WTC11 (cell line): ENCODE results near the gene KLHL12. TPM values are rescaled to one million over a fixed set of nuclear protein-coding genes. Genes with fewer than 3 reads are reported as not detected.

Experiments used
- ATAC-seq: fragments of 200-7000 bp; cut with Tn5 transposase; 2 replicates; pipeline ENCODE4 v1.10.0; 2021; ENCODE audit warnings: mild to moderate bottlenecking, moderate library complexity
- CTCF ChIA-PET: fragments of 300-600 bp; sonication (Branson Sonifier 250); formaldehyde crosslinking; loops from one replicate; lab custom pipeline; 2021; ENCODE audit warnings: antibody characterized with exemption; lab: Charles Lee
- POLR2A ChIA-PET: fragments of 350-600 bp; sonication (Branson Sonifier 250); formaldehyde crosslinking; loops from one replicate; lab custom pipeline; 2021; ENCODE audit warnings: antibody characterized with exemption; lab: Charles Lee
- DNase-seq: peaks from one replicate; pipeline ENCODE4 v3.0.0; 2021; ENCODE audit warnings: low spot score
- H3K27ac Mint-ChIP-seq: 2 replicates; pipeline ENCODE4 v1.8.0; 2021; ENCODE audit warnings: mixed read lengths
- H3K27me3 Mint-ChIP-seq: 2 replicates; pipeline ENCODE4 v1.8.0; 2021; ENCODE audit warnings: low read depth, mild to moderate bottlenecking, moderate library complexity, mixed read lengths
- H3K36me3 Mint-ChIP-seq: 2 replicates; pipeline ENCODE4 v1.8.0; 2021; ENCODE audit warnings: mixed read lengths
- H3K4me1 Mint-ChIP-seq: 2 replicates; pipeline ENCODE4 v1.8.0; 2022; ENCODE audit warnings: mixed read lengths
- H3K4me3 Mint-ChIP-seq: 2 replicates; pipeline ENCODE4 v1.8.0; 2021; ENCODE audit warnings: mild to moderate bottlenecking, moderate library complexity, mixed read lengths
- H3K9me3 Mint-ChIP-seq: 2 replicates; pipeline ENCODE4 v1.8.0; 2021; ENCODE audit warnings: mixed read lengths
- ESRRA ChIP-seq: sonication (generic); formaldehyde crosslinking; IDR thresholded peaks from 2 replicates; pipeline ENCODE4 v1.8.1; 2022; ENCODE audit warnings: mild to moderate bottlenecking, missing genetic modification reagents, borderline replicate concordance
- ETV6 ChIP-seq: sonication (generic); formaldehyde crosslinking; IDR thresholded peaks from 2 replicates; pipeline ENCODE4 v1.8.1; 2022; ENCODE audit warnings: mild to moderate bottlenecking, missing genetic modification reagents
- FOXP1 ChIP-seq: sonication (generic); formaldehyde crosslinking; IDR thresholded peaks from 2 replicates; pipeline ENCODE4 v1.8.0; 2022; ENCODE audit warnings: missing genetic modification reagents, mild to moderate bottlenecking, moderate library complexity, borderline replicate concordance
- GABPB1 ChIP-seq: sonication (generic); formaldehyde crosslinking; IDR thresholded peaks from 2 replicates; pipeline ENCODE4 v1.8.1; 2023; ENCODE audit warnings: mild to moderate bottlenecking, missing genetic modification reagents
- MYBL2 ChIP-seq: sonication (generic); formaldehyde crosslinking; IDR thresholded peaks from 2 replicates; pipeline ENCODE4 v1.8.1; 2023; ENCODE audit warnings: mild to moderate bottlenecking, moderate library complexity, missing genetic modification reagents
- NFATC4 ChIP-seq: fragments of 250-450 bp; sonication (Bioruptor Pico); IDR thresholded peaks from 2 replicates; pipeline ENCODE4 v1.9.0; 2021; ENCODE audit warnings: mild to moderate bottlenecking
- NFYB ChIP-seq: sonication (generic); formaldehyde crosslinking; conservative IDR thresholded peaks from 2 replicates; pipeline ENCODE4 v1.8.0; 2022; ENCODE audit warnings: low read depth, missing genetic modification reagents
- SP1 ChIP-seq: sonication (generic); formaldehyde crosslinking; conservative IDR thresholded peaks from 2 replicates; pipeline ENCODE4 v1.8.1; 2022; ENCODE audit warnings: missing genetic modification reagents
- TEAD1 ChIP-seq: sonication (generic); formaldehyde crosslinking; IDR thresholded peaks from 2 replicates; pipeline ENCODE4 v1.8.0; 2022; ENCODE audit warnings: mild to moderate bottlenecking, missing genetic modification reagents
- TEAD4 ChIP-seq: sonication (generic); formaldehyde crosslinking; IDR thresholded peaks from 2 replicates; pipeline ENCODE4 v1.8.0; 2022; ENCODE audit warnings: mild to moderate bottlenecking, missing genetic modification reagents
- ZNF138 ChIP-seq: sonication (generic); formaldehyde crosslinking; conservative IDR thresholded peaks from 2 replicates; pipeline ENCODE4 v1.8.1; 2022; ENCODE audit warnings: mild to moderate bottlenecking, moderate library complexity, missing genetic modification reagents
- ZNF232 ChIP-seq: sonication (generic); formaldehyde crosslinking; IDR thresholded peaks from 2 replicates; pipeline ENCODE4 v1.8.0; 2022; ENCODE audit warnings: mild to moderate bottlenecking, missing genetic modification reagents
- ZNF423 ChIP-seq: fragments of 250-450 bp; sonication (Bioruptor Pico); IDR thresholded peaks from 2 replicates; pipeline ENCODE4 v2.1.2; 2022; ENCODE audit warnings: mild to moderate bottlenecking, moderate library complexity
- total RNA-seq: library from RNA; stranded (reverse); gene quantifications from 3 replicates; pipeline ENCODE4 v1.2.3, GENCODE V29; 2021
- TF ChIP-seq, protein P1 (sequence below): sonication (generic); formaldehyde crosslinking; IDR thresholded peaks from 2 replicates; pipeline ENCODE4 v1.8.0; 2022; ENCODE audit warnings: missing genetic modification reagents
- TF ChIP-seq, protein P2 (sequence below): fragments of 250-450 bp; sonication (Bioruptor Pico); IDR thresholded peaks from 2 replicates; pipeline ENCODE4 v1.9.0; 2021; ENCODE audit warnings: moderate library complexity, mild to moderate bottlenecking, inconsistent platforms, borderline replicate concordance
- TF ChIP-seq, protein P3 (sequence below): sonication (generic); formaldehyde crosslinking; IDR thresholded peaks from 2 replicates; pipeline ENCODE4 v1.8.0; 2022; ENCODE audit warnings: mild to moderate bottlenecking, missing genetic modification reagents
- TF ChIP-seq, protein P4 (sequence below): sonication (generic); formaldehyde crosslinking; IDR thresholded peaks from 2 replicates; pipeline ENCODE4 v1.8.1; 2023; ENCODE audit warnings: mild to moderate bottlenecking, missing genetic modification reagents, moderate library complexity
- TF ChIP-seq, protein P5 (sequence below): fragments of 250-450 bp; sonication (Bioruptor Pico); conservative IDR thresholded peaks from 2 replicates; pipeline ENCODE4 v1.9.0; 2021; ENCODE audit warnings: mild to moderate bottlenecking
- TF ChIP-seq, protein P6 (sequence below): sonication (generic); formaldehyde crosslinking; IDR thresholded peaks from 2 replicates; pipeline ENCODE4 v1.8.1; 2022; ENCODE audit warnings: mild to moderate bottlenecking, missing genetic modification reagents, moderate library complexity, borderline replicate concordance
- TF ChIP-seq, protein P7 (sequence below): sonication (generic); formaldehyde crosslinking; IDR thresholded peaks from 2 replicates; pipeline ENCODE4 v1.8.0; 2022; ENCODE audit warnings: mild to moderate bottlenecking, missing genetic modification reagents

Gene KLHL12
- total RNA-seq, 1 experiment from 2014 or later, result 29.6 TPM

DNA sequence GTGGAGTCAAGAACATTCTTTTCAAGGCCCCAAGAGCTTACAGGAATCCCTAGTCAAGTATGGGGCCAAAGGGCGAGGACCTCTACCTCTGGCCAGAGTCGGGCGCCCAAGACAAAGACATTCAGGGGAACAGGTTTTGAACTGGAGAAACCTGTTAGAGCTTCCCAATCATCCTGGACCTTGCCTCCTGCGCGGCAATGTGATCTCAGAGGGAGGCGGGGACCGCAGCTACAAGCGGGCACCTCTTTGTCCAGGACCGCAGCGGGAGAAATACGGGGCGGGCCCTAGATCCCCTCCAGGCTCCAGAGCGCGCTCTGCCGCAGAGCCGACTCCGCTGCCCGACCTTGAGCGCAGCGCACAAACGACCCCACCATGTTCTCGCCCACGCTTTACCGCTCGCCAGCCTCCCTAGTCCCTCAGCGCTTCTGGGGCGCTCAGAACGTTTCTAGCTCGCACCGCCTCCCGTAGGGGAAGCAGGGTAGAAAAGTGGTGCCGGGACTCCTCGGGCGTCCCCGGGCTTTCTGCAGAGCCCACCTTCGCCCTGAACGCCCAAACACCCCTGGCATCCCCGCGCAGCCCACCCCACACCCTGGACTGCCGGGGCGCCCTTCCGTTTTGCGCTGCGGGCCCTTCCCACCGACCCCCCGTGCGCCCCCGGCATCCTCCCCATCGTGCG, 66.2 kb downstream of the KLHL12 start:
- peak overlapping the region; percentile 88 for H3K4me3 Mint-ChIP-seq
- POLR2A ChIA-PET, result interaction anchor here (0.6 to 2.7 kb wide), 14 partner anchors 12 to 185 kb away, joined by 3 to 32 read pairs (median 4); partner anchors contain the start of genes KDM5B, PCAT6, RABIF and TMEM183A
- CTCF ChIA-PET, result interaction anchor here (0.6 to 2.2 kb wide), 9 partner anchors 9 to 548 kb away, joined by 3 to 8 read pairs (median 5); partner anchors contain the start of genes KDM5B and PCAT6

More for the DNA sequence above, 66.2 kb downstream of the KLHL12 start:
- Mint-ChIP-seq H3K36me3 (peaks cover 26% of the 10 kb centered on the region), H3K4me1 (peaks cover 19% of the 10 kb centered on the region), H3K9me3 (no peaks in the 10 kb centered on the region), H3K27ac (peak overlapping the region; percentile 96), H3K27me3 (no peaks in the 10 kb centered on the region)
- ATAC-seq (peak; percentile 71), DNase-seq (peak; percentile 84)
- TF ChIP-seq GABPB1 (CRISPR knock-in tag) (0 out of 2 replicates have a peak, but pooled peaks have one; percentile 7), ZNF423 (CRISPR knock-in tag) (no peak), NFATC4 (CRISPR knock-in tag) (no peak), TEAD1 (CRISPR knock-in tag) (peak; percentile 69; the same call in 1 of the 2 replicates), MYBL2 (CRISPR knock-in tag) (peak; percentile 52), FOXP1 (CRISPR knock-in tag) (peak; percentile 31; the same call in 1 of the 2 replicates), ESRRA (CRISPR knock-in tag) (peak; percentile 68; the same call in 1 of the 2 replicates), NFYB (no peak), ETV6 (no peak), ZNF138 (no peak), TEAD4 (CRISPR knock-in tag) (peak; percentile 47; the same call in 1 of the 2 replicates), SP1 (CRISPR knock-in tag) (no peak), ZNF232 (CRISPR knock-in tag) (0 out of 2 replicates have a peak, but pooled peaks have one; percentile 30)
- TF ChIP-seq, protein P1, sequence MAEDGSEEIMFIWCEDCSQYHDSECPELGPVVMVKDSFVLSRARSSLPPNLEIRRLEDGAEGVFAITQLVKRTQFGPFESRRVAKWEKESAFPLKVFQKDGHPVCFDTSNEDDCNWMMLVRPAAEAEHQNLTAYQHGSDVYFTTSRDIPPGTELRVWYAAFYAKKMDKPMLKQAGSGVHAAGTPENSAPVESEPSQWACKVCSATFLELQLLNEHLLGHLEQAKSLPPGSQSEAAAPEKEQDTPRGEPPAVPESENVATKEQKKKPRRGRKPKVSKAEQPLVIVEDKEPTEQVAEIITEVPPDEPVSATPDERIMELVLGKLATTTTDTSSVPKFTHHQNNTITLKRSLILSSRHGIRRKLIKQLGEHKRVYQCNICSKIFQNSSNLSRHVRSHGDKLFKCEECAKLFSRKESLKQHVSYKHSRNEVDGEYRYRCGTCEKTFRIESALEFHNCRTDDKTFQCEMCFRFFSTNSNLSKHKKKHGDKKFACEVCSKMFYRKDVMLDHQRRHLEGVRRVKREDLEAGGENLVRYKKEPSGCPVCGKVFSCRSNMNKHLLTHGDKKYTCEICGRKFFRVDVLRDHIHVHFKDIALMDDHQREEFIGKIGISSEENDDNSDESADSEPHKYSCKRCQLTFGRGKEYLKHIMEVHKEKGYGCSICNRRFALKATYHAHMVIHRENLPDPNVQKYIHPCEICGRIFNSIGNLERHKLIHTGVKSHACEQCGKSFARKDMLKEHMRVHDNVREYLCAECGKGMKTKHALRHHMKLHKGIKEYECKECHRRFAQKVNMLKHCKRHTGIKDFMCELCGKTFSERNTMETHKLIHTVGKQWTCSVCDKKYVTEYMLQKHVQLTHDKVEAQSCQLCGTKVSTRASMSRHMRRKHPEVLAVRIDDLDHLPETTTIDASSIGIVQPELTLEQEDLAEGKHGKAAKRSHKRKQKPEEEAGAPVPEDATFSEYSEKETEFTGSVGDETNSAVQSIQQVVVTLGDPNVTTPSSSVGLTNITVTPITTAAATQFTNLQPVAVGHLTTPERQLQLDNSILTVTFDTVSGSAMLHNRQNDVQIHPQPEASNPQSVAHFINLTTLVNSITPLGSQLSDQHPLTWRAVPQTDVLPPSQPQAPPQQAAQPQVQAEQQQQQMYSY, result peak; percentile 24; the same call in 1 of the 2 replicates
- TF ChIP-seq, protein P2, sequence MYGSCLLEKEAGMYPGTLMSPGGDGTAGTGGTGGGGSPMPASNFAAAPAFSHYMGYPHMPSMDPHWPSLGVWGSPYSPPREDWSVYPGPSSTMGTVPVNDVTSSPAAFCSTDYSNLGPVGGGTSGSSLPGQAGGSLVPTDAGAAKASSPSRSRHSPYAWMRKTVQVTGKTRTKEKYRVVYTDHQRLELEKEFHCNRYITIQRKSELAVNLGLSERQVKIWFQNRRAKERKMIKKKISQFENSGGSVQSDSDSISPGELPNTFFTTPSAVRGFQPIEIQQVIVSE (CRISPR knock-in tag), result no peak
- TF ChIP-seq, protein P3, sequence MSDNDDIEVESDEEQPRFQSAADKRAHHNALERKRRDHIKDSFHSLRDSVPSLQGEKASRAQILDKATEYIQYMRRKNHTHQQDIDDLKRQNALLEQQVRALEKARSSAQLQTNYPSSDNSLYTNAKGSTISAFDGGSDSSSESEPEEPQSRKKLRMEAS (CRISPR knock-in tag), result peak; percentile 70
- TF ChIP-seq, protein P4, sequence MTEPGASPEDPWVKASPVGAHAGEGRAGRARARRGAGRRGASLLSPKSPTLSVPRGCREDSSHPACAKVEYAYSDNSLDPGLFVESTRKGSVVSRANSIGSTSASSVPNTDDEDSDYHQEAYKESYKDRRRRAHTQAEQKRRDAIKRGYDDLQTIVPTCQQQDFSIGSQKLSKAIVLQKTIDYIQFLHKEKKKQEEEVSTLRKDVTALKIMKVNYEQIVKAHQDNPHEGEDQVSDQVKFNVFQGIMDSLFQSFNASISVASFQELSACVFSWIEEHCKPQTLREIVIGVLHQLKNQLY (CRISPR knock-in tag), result no peak
- TF ChIP-seq, protein P5, sequence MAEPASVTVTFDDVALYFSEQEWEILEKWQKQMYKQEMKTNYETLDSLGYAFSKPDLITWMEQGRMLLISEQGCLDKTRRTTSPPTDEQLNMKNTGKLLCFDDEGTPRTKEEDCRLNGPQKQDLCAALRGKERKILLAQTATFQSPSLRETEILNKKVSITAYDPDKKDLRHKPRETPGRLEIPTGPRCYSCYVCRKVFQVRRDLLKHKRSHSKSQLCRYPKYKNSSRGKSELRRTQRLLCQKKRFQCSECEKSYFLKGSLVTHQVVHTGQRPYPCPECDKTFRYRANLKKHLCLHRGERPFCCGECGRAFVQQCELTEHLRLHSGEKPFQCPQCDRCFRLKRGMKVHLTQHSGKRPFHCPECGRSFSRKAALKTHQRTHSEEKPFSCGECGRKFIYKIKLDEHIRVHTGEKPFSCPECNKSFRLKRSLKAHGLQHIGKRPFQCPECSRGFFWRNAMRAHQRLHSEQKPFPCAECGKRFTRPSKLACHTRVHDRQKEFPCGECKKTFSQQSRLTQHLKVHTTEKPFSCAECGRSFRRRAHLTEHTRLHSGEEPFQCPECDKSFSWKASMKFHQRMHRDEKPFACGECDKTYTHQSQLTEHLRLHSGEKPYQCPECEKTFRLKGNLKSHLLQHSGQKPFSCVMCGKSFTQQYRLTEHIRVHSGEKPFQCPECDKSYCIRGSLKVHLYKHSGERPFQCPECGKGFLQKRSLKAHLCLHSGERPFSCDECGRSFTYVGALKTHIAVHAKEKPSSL (CRISPR knock-in tag), result no peak
- TF ChIP-seq, protein P6, sequence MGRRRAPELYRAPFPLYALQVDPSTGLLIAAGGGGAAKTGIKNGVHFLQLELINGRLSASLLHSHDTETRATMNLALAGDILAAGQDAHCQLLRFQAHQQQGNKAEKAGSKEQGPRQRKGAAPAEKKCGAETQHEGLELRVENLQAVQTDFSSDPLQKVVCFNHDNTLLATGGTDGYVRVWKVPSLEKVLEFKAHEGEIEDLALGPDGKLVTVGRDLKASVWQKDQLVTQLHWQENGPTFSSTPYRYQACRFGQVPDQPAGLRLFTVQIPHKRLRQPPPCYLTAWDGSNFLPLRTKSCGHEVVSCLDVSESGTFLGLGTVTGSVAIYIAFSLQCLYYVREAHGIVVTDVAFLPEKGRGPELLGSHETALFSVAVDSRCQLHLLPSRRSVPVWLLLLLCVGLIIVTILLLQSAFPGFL (CRISPR knock-in tag), result no peak
- TF ChIP-seq, protein P7, sequence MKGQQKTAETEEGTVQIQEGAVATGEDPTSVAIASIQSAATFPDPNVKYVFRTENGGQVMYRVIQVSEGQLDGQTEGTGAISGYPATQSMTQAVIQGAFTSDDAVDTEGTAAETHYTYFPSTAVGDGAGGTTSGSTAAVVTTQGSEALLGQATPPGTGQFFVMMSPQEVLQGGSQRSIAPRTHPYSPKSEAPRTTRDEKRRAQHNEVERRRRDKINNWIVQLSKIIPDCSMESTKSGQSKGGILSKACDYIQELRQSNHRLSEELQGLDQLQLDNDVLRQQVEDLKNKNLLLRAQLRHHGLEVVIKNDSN, result peak; percentile 24; the same call in 1 of the 2 replicates
